Measurements from ENCODE around the gene ATMIN. TPM values are rescaled to one million over a fixed set of nuclear protein-coding genes. Genes with fewer than 3 reads are reported as not detected.

The ATMIN gene
- total RNA-seq, 3 donors from 2014 or later, result 27.3 to 34.0 (median 31.4) TPM

DNA sequence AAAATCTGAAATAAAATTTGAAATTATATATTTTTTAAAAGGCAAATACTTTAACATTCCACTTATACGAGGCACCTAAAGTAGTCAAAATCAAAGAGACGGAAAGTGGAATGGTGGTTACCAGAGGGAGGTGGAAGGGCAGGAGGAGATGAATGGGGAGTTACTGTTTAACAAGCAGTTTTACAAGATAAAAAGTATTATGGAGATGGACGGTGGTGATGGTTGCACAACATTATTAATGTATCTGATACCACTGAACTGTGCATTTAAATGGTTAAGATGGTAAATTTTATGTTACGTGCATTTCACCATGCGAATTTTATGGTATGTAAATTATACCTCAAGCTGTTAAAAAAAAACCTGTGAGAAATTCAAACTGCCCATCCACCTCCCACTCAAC lies 34.3 kb upstream of the ATMIN start:
- intact Hi-C loops (cut with DNase I, micrococcal nuclease), result no loop called here
- no peaks in the 10 kb centered on the region for H3K36me3 ChIP-seq (ENCODE audit: low read depth)

DNA sequence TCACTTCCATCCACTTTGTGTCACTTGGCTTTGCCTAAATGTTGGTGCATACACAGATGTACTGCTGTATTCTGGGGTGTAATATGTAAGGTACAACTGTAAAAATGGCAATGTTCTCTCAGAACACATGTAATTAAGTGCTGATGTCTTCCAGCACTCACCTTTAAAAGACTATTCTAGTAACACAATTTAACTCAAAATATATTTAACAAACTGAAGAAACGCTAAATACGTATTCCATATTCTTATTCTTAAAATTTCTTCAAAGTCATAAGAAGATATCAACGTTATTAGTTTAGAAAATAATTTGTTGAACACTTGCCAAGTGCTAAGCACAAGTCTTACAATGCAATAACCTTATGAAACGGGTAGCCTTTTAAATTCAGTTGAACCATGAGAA lies 32.6 kb upstream of the ATMIN start:
- peaks cover 22% of the 10 kb centered on the region for H3K4me1 ChIP-seq (ENCODE audit: low read depth)
- TF ChIP-seq, protein P1, sequence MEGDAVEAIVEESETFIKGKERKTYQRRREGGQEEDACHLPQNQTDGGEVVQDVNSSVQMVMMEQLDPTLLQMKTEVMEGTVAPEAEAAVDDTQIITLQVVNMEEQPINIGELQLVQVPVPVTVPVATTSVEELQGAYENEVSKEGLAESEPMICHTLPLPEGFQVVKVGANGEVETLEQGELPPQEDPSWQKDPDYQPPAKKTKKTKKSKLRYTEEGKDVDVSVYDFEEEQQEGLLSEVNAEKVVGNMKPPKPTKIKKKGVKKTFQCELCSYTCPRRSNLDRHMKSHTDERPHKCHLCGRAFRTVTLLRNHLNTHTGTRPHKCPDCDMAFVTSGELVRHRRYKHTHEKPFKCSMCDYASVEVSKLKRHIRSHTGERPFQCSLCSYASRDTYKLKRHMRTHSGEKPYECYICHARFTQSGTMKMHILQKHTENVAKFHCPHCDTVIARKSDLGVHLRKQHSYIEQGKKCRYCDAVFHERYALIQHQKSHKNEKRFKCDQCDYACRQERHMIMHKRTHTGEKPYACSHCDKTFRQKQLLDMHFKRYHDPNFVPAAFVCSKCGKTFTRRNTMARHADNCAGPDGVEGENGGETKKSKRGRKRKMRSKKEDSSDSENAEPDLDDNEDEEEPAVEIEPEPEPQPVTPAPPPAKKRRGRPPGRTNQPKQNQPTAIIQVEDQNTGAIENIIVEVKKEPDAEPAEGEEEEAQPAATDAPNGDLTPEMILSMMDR (IDR thresholded peaks at IDR 0.05), result no peak
- H3K4me3 ChIP-seq, result no peak overlapping the region
- intact Hi-C loops (cut with DNase I, micrococcal nuclease), result no loop called here
- H3K36me3 ChIP-seq (ENCODE audit: low read depth), result no peaks in the 10 kb centered on the region
- ATAC-seq, result no peak
- H3K9me3 ChIP-seq, result no peaks in the 10 kb centered on the region
- DNase-seq, result no peak

More for the DNA sequence above, 34.3 kb upstream of the ATMIN start:
- DNase-seq (no peak), ATAC-seq (no peak)
- H3K4me3 ChIP-seq, result no peak overlapping the region
- H3K9me3 ChIP-seq, result no peaks in the 10 kb centered on the region
- peaks cover 32% of the 10 kb centered on the region for H3K4me1 ChIP-seq (ENCODE audit: low read depth)
- TF ChIP-seq, protein P1 (IDR thresholded peaks at IDR 0.05), result no peak

DNA sequence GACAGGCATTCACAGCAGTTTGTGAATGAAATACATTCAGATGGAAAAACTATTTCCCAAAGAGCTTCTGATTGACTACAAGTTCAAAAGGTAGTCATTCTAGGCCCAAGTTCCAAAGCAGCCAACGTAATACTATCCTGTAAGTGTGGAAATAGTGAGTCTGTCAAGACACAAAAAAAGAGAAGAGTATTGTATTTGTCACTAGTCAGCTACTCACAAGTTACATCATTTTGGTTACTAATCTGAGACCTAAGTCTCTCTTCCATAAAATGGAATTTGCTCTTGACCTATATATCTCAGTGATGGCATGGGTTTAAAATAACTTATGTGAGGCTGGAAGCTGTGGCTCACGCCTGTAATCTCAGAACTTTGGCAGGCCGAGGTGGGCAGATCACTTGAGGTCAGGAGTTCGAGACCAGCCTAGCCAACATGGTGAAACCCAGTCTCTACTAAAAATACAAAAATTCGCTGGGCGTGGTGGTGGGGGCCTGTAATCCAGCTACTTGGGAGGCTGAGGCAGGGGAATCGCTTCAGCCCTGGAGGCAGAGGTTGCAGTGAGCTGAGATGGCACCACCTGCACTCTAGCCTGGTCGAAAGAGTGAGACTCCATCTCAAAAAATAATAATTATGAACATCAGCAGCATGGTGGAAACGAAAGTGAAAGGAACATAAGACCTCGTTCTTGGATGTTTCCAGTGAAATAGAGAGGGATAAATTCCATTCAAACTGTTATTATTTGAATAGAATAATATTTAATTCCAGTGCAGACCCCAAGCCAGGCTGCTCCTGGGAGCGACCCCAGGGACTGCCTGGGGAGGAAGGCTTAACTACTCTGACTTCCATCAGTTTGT lies 31.8 kb upstream of the ATMIN start:
- no peak for ATAC-seq
- no peak overlapping the region for H3K4me3 ChIP-seq
- intact Hi-C loops (cut with DNase I, micrococcal nuclease), result no loop called here
- peaks cover 22% of the 10 kb centered on the region for H3K4me1 ChIP-seq (ENCODE audit: low read depth)
- H3K36me3 ChIP-seq (ENCODE audit: low read depth), result no peaks in the 10 kb centered on the region
- no peak for DNase-seq
- TF ChIP-seq, protein P1 (IDR thresholded peaks at IDR 0.05), result no peak
- no peaks in the 10 kb centered on the region for H3K9me3 ChIP-seq

DNA sequence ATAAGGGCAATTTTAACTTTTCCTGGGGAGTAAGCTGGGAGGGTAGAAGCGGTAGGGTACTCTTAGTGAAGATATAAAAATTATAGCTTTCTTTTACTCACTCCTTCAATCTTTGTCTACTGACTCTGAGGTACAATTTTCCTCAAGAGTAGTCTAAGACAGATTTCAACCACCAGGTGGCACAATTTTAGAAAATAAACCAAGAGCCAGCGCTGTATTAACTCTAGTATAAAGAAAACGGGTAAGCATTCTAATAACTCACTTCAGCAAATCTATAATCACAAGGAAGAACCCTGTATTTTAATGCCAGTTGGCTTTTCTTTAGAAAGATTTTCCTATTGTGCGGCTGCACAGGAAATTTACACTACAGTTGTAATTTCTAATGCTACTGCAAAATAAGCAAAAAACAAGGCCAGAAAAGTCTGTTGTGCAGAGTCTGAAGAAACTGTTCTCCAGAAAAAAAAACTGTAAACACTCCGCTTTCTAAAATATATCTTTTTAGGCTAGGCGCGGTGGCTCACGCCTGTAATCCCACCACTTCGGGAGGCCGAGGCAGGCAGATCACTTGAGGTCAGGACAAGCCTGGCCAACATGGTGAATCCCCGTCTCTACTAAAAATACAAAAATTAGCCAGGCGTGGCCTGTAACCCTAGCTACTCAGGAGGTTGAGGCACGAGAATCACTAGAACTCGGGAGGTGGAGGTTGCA lies 30.8 kb upstream of the ATMIN start:
- intact Hi-C loops (cut with DNase I, micrococcal nuclease), result no loop called here
- TF ChIP-seq, protein P1 (IDR thresholded peaks at IDR 0.05), result peak; percentile 29
- Histone ChIP-seq H3K9me3 (no peaks in the 10 kb centered on the region), H3K36me3 (ENCODE audit: low read depth) (no peaks in the 10 kb centered on the region), H3K4me1 (ENCODE audit: low read depth) (peaks cover 22% of the 10 kb centered on the region), H3K4me3 (no peak overlapping the region)
- ATAC-seq (no peak), DNase-seq (peak in 1 of 3 donors; percentile 79)

DNA sequence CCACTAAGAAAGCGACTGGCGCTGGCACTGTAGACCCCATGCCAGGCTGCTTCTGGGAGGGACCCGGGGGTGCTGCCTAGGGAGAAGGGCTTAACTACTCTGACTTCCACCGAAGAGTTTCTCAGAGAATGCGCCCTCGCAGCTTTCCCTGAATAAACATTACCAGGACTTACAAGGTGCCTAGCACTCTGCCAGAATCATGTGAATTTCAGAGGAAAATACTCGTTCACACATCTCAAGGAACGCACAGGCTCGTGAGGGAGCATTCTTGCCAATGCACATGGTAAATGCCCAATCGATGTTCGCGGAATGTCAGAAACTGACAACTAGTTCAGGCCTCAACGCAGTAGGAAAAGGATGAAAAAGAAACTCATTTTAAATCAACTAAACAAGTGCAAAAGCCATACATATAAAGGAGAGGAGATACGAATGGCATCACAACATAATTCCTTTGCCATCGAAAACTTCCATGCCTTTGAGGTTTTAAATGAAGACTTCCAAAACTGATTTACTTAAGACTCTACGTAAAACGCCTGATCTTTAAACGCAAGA lies 30.0 kb upstream of the ATMIN start:
- ATAC-seq (no peak), DNase-seq (peak in 2 of 3 donors; percentile 33 to 41)
- Histone ChIP-seq H3K4me1 (ENCODE audit: low read depth) (peaks cover 22% of the 10 kb centered on the region), H3K4me3 (peak overlapping the region; percentile 83), H3K36me3 (ENCODE audit: low read depth) (no peaks in the 10 kb centered on the region), H3K9me3 (no peaks in the 10 kb centered on the region)
- intact Hi-C loops (cut with DNase I, micrococcal nuclease), result no loop called here
- TF ChIP-seq, protein P1 (IDR thresholded peaks at IDR 0.05), result no peak
